Cardiac muscle cell (in vitro differentiated cells and primary cell): Measurements from ENCODE around the gene CDH23. TPM values are rescaled to one million over a fixed set of nuclear protein-coding genes. Genes with fewer than 3 reads are reported as not detected.

Source experiments
- DNase-seq, 2 donors: peaks; one replicate each; pipeline versions ENCODE4 v3.0.0 to v3.0.0-alpha.2; 2010 to 2017; ENCODE audit warnings: low read depth in 1 of 2, low spot score in 1 of 2
- H3K27ac ChIP-seq: fragments of 200-600 bp; sonication (generic); 2 replicates; pipeline ENCODE4 v1.5.1; 2016
- H3K27me3 ChIP-seq: fragments of 200-600 bp; sonication (generic); 2 replicates; pipeline ENCODE4 v1.6.0; 2016; ENCODE audit warnings: control low read depth
- H3K36me3 ChIP-seq: fragments of 200-600 bp; sonication (generic); 2 replicates; pipeline ENCODE4 v1.5.1; 2016; ENCODE audit warnings: control low read depth
- H3K4me1 ChIP-seq: fragments of 200-600 bp; sonication (generic); 2 replicates; pipeline ENCODE4 v1.8.1; 2017; ENCODE audit warnings: low read depth, mild to moderate bottlenecking, mixed run types
- H3K4me3 ChIP-seq: fragments of 200-600 bp; sonication (generic); 2 replicates; pipeline ENCODE4 v1.5.1; 2016; ENCODE audit warnings: mild to moderate bottlenecking
- H3K9me3 ChIP-seq: fragments of 200-600 bp; sonication (generic); 2 replicates; pipeline ENCODE4 v1.5.1; 2017; ENCODE audit warnings: low read depth, mild to moderate bottlenecking, control low read depth
- CTCF ChIP-seq: IDR thresholded peaks from 2 replicates; pipeline ENCODE4 v1.5.1; 2012; ENCODE audit warnings: low read depth, mild to moderate bottlenecking, low read length
- polyA plus RNA-seq: library from polyadenylated mRNA; unstranded; fragments of >200 nt; fragmentation: Nextera tagmentation; extraction: Ambion mirVana; gene quantifications from 2 replicates; pipeline ENCODE4 v1.2.1, GENCODE V29; 2016
- total RNA-seq: library from RNA; depleted of rRNA; stranded (reverse); fragments of >200 nt; gene quantifications from 2 replicates; pipeline ENCODE4 v1.2.3, GENCODE V29; 2016

The CDH23 gene
- total and polyA plus RNA-seq, 2 experiments from 2014 or later = 0.05 to 0.51 TPM

GRCh38 chr10:71414359-71414758 lies 17.6 kb downstream of the CDH23 start:
- no peak for TF ChIP-seq CTCF
- Histone ChIP-seq H3K27ac (no peak overlapping the region), H3K36me3 (no peaks in the 10 kb centered on the region), H3K4me3 (no peak overlapping the region), H3K9me3 (no peaks in the 10 kb centered on the region), H3K4me1 (no peaks in the 10 kb centered on the region), H3K27me3 (no peaks in the 10 kb centered on the region)
- peak in 1 of 2 donors; percentile 18 for DNase-seq

- no peak for DNase-seq
- no peaks in the 10 kb centered on the region for H3K27me3 ChIP-seq
- no peaks in the 10 kb centered on the region for H3K4me1 ChIP-seq
- H3K9me3 ChIP-seq = no peaks in the 10 kb centered on the region
- H3K36me3 ChIP-seq = no peaks in the 10 kb centered on the region
- H3K4me3 ChIP-seq = no peak overlapping the region
- TF ChIP-seq CTCF = no peak
- H3K27ac ChIP-seq = no peak overlapping the region
Measured at GRCh38 chr10:71419002-71419540, 22.4 kb downstream of the CDH23 start.

- TF ChIP-seq CTCF = no peak
- H3K27ac ChIP-seq = no peak overlapping the region
- DNase-seq = no peak
- H3K4me1 ChIP-seq = no peaks in the 10 kb centered on the region
- H3K9me3 ChIP-seq = no peaks in the 10 kb centered on the region
- no peak overlapping the region for H3K4me3 ChIP-seq
- no peaks in the 10 kb centered on the region for H3K27me3 ChIP-seq
- H3K36me3 ChIP-seq = no peaks in the 10 kb centered on the region
Measured at GRCh38 chr10:71419750-71420149, 23.0 kb downstream of the CDH23 start.

- no peak for TF ChIP-seq CTCF
- no peak for DNase-seq
Measured at GRCh38 chr10:71421075-71421434, 24.3 kb downstream of the CDH23 start.

GRCh38 chr10:71423250-71423649 lies 26.5 kb downstream of the CDH23 start:
- H3K9me3 ChIP-seq = no peaks in the 10 kb centered on the region
- no peaks in the 10 kb centered on the region for H3K4me1 ChIP-seq
- no peak for DNase-seq
- H3K4me3 ChIP-seq = no peak overlapping the region
- no peaks in the 10 kb centered on the region for H3K36me3 ChIP-seq
- H3K27ac ChIP-seq = no peak overlapping the region
- no peak for TF ChIP-seq CTCF
- H3K27me3 ChIP-seq = no peaks in the 10 kb centered on the region

More at GRCh38 chr10:71421075-71421434, 24.3 kb downstream of the CDH23 start:
- H3K9me3 ChIP-seq = no peaks in the 10 kb centered on the region
- H3K36me3 ChIP-seq = no peaks in the 10 kb centered on the region
- no peaks in the 10 kb centered on the region for H3K27me3 ChIP-seq
- no peak overlapping the region for H3K4me3 ChIP-seq
- H3K4me1 ChIP-seq = no peaks in the 10 kb centered on the region
- H3K27ac ChIP-seq = no peak overlapping the region

- Histone ChIP-seq H3K27ac (no peak overlapping the region), H3K4me3 (no peak overlapping the region), H3K4me1 (no peaks in the 10 kb centered on the region), H3K27me3 (no peaks in the 10 kb centered on the region), H3K36me3 (no peaks in the 10 kb centered on the region), H3K9me3 (no peaks in the 10 kb centered on the region)
- no peak for TF ChIP-seq CTCF
- DNase-seq = no peak
Measured at GRCh38 chr10:71423901-71424300, 27.2 kb downstream of the CDH23 start.
